Stimulated activated naive CD8-positive, alpha-beta T cell treated with anti-CD3 and anti-CD28 coated beads, Interleukin-15, amount 100 ng/mL, for 72 hours (primary cell): ENCODE data around the gene GATA3.
A peak's percentile ranks its signal among the peaks of the same experiment; 100 is the strongest.

Experiments
- ATAC-seq: fragments of 150-1000 bp; cut with Tn5 transposase; 2 replicates; pipeline ENCODE4 v1.10.0; 2021; ENCODE audit warnings: mild to moderate bottlenecking, moderate library complexity
- DNase-seq, 2 donors: peaks; one replicate each; pipeline ENCODE4 v3.0.0; 2021 to 2022
- H3K27ac Mint-ChIP-seq, 2 donors: one replicate each; pipeline ENCODE4 v1.8.0; 2022; ENCODE audit warnings: mild to moderate bottlenecking in 2 of 2, mixed read lengths in 2 of 2, moderate library complexity in 2 of 2
- H3K27me3 Mint-ChIP-seq: one replicate; pipeline ENCODE4 v1.8.0; 2022; ENCODE audit warnings: mixed read lengths
- H3K4me1 Mint-ChIP-seq: one replicate; pipeline ENCODE4 v1.8.0; 2022; ENCODE audit warnings: mild to moderate bottlenecking, mixed read lengths
- H3K4me3 Mint-ChIP-seq, 2 donors: one replicate each; pipeline ENCODE4 v1.8.0; 2022; ENCODE audit warnings: mild to moderate bottlenecking in 2 of 2, mixed read lengths in 2 of 2, moderate library complexity in 1 of 2
- H3K9me3 Mint-ChIP-seq, 2 donors: one replicate each; pipeline ENCODE4 v1.8.0; 2022; ENCODE audit warnings: mixed read lengths in 2 of 2

GATA3 gene

GRCh38 chr10:8035006-8035640 lies 19.4 kb upstream of the GATA3 start:
- DNase-seq (peak in 1 of 2 donors; percentile 9), ATAC-seq (no peak)
- Mint-ChIP-seq H3K4me1 (peaks cover 48% of the 10 kb centered on the region), H3K27ac (no peak overlapping the region), H3K4me3 (peak overlapping the region; percentile 45 to 71), H3K9me3 (no peaks in the 10 kb centered on the region), H3K27me3 (peaks cover 85% of the 10 kb centered on the region)

DNA sequence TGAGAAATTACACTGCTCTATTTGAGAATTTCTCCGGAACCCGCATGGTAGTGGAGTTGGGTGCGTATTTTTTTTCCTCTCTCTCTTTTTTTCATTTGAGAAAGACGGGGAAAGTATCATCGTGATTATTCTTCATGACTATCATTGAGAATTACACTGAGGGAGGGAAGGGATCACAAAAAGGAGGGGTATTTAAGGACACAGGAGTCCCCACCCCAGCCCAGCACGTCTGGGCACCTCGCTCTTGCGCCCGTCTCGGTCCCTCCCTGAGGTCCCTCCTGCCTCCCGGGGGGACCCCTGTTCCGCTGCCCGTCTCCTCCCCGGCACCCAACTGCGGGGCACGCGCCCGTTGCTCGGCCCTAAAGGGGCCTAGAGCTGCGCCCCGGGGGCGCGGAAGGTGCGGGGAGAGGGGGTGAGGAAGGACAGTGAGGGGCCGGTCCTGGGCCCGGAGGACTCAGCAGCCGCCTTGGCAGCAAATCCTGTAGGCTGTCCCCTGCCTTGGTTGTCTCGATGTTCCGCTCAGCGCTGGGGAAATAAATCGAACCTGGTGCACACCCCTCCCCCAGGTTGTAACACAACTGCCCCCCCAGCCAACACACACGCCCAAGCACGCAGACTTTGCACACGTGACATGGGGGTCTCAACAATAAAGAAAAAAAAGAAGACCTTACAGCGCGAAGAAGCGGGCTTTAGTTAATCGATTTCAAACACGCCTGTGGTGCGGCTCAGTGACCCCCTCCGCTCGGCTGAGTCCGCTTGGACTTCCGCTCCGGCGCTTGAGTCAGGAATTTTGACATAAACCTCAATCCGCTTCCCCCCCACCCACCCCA lies 18.6 kb upstream of the GATA3 start:
- peaks cover 48% of the 10 kb centered on the region for H3K4me1 Mint-ChIP-seq
- H3K9me3 Mint-ChIP-seq, result no peaks in the 10 kb centered on the region
- no peak overlapping the region for H3K27ac Mint-ChIP-seq
- ATAC-seq, result no peak
- DNase-seq, result no peak
- peaks cover 92% of the 10 kb centered on the region for H3K27me3 Mint-ChIP-seq
- H3K4me3 Mint-ChIP-seq, result peak overlapping the region; percentile 45 to 71

GRCh38 chr10:8036506-8037198 lies 17.8 kb upstream of the GATA3 start:
- Mint-ChIP-seq H3K27ac (no peak overlapping the region), H3K4me3 (peak overlapping the region in 1 of 2 donors; percentile 13), H3K4me1 (peaks cover 54% of the 10 kb centered on the region), H3K9me3 (no peaks in the 10 kb centered on the region), H3K27me3 (peaks cover 95% of the 10 kb centered on the region)
- no peak for ATAC-seq
- no peak for DNase-seq

- H3K27me3 Mint-ChIP-seq, result peaks cover 95% of the 10 kb centered on the region
- no peaks in the 10 kb centered on the region for H3K9me3 Mint-ChIP-seq
- peaks cover 61% of the 10 kb centered on the region for H3K4me1 Mint-ChIP-seq
- no peak for ATAC-seq
- DNase-seq, result peak; percentile 11 to 12
- H3K4me3 Mint-ChIP-seq, result peak overlapping the region; percentile 61 to 65
- H3K27ac Mint-ChIP-seq, result peak overlapping the region in 1 of 2 donors; percentile 52
Observed at GRCh38 chr10:8037199-8037801, 17.2 kb upstream of the GATA3 start.

GRCh38 chr10:8037941-8038894 lies 16.3 kb upstream of the GATA3 start:
- Mint-ChIP-seq H3K4me1 (peaks cover 70% of the 10 kb centered on the region), H3K27me3 (peaks cover 95% of the 10 kb centered on the region), H3K27ac (peak overlapping the region in 1 of 2 donors; percentile 52), H3K4me3 (no peak overlapping the region), H3K9me3 (no peaks in the 10 kb centered on the region)
- ATAC-seq (no peak), DNase-seq (peak in 1 of 2 donors; percentile 11)

- no peaks in the 10 kb centered on the region for H3K9me3 Mint-ChIP-seq
- no peak overlapping the region for H3K4me3 Mint-ChIP-seq
- no peak for DNase-seq
- no peak overlapping the region for H3K27ac Mint-ChIP-seq
- peaks cover 76% of the 10 kb centered on the region for H3K4me1 Mint-ChIP-seq
- peaks cover 96% of the 10 kb centered on the region for H3K27me3 Mint-ChIP-seq
- ATAC-seq, result no peak
Observed at GRCh38 chr10:8039321-8039881, 15.1 kb upstream of the GATA3 start.

- Mint-ChIP-seq H3K4me3 (no peak overlapping the region), H3K4me1 (peaks cover 81% of the 10 kb centered on the region), H3K27me3 (peaks cover 100% of the 10 kb centered on the region), H3K9me3 (no peaks in the 10 kb centered on the region), H3K27ac (no peak overlapping the region)
- ATAC-seq (no peak), DNase-seq (no peak)
Observed at GRCh38 chr10:8040651-8041050, 13.8 kb upstream of the GATA3 start.

- peaks cover 100% of the 10 kb centered on the region for H3K27me3 Mint-ChIP-seq
- peak overlapping the region; percentile 3 to 13 for H3K4me3 Mint-ChIP-seq
- no peaks in the 10 kb centered on the region for H3K9me3 Mint-ChIP-seq
- no peak overlapping the region for H3K27ac Mint-ChIP-seq
- ATAC-seq (no peak), DNase-seq (no peak)
- peaks cover 84% of the 10 kb centered on the region for H3K4me1 Mint-ChIP-seq
Observed at GRCh38 chr10:8041284-8041991, 13.1 kb upstream of the GATA3 start.

- peaks cover 85% of the 10 kb centered on the region for H3K4me1 Mint-ChIP-seq
- peak overlapping the region; percentile 3 to 76 for H3K4me3 Mint-ChIP-seq
- DNase-seq, result peak in 1 of 2 donors; percentile 9
- H3K27me3 Mint-ChIP-seq, result peaks cover 100% of the 10 kb centered on the region
- no peaks in the 10 kb centered on the region for H3K9me3 Mint-ChIP-seq
- peak overlapping the region in 1 of 2 donors; percentile 56 for H3K27ac Mint-ChIP-seq
- ATAC-seq, result no peak
Observed at GRCh38 chr10:8041992-8042720, 12.3 kb upstream of the GATA3 start.

- Mint-ChIP-seq H3K27me3 (peaks cover 100% of the 10 kb centered on the region), H3K27ac (peak overlapping the region in 1 of 2 donors; percentile 56), H3K4me3 (peak overlapping the region; percentile 53 to 76), H3K9me3 (no peaks in the 10 kb centered on the region), H3K4me1 (peaks cover 85% of the 10 kb centered on the region)
- DNase-seq (peak; percentile 6 to 9), ATAC-seq (no peak)
Observed at GRCh38 chr10:8042721-8043568, 11.5 kb upstream of the GATA3 start.

DNA sequence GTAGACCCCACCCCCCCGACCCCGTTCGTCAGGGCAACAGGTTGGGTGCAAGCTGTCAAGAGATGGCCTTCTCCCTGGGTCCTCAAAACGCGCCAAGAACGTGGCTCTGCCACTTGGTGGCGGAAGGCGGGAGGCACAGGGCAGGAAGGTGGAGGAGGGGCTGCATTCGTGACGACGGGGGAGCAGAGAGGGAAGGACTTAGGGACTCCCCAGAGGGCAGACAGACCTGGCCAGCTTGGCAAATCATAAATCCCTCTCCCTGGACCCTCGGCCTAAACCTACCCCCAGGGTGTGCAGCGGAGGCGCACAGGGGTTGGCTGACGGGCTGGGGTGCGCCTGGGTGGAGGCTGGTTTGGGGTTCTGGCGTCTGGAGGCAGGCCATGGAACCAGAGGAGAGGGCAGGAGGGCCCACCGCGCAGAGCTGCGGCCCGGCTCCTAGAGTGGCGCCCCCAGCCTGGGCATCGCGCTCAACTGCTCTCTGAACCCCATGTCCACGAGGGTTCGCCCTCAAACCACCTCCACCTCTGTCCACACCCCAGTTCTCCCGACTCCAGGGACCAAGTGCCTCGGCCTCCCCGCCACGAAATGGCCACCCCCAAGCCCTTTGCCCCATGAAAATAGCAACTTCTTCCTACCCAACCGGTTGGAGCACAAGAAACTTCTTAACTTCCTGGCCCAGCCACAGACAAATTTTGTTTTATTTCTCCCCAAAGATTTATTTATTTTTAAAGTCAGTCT lies 10.8 kb upstream of the GATA3 start:
- ATAC-seq (peak; percentile 51), DNase-seq (peak; percentile 30 to 54)
- Mint-ChIP-seq H3K4me3 (peak overlapping the region; percentile 74 to 77), H3K4me1 (peaks cover 86% of the 10 kb centered on the region), H3K27ac (peak overlapping the region in 1 of 2 donors; percentile 84), H3K9me3 (no peaks in the 10 kb centered on the region), H3K27me3 (peaks cover 100% of the 10 kb centered on the region)

GRCh38 chr10:8044331-8044907 lies 10.1 kb upstream of the GATA3 start:
- H3K4me3 Mint-ChIP-seq, result peak overlapping the region; percentile 74 to 77
- no peak for DNase-seq
- H3K27me3 Mint-ChIP-seq, result peaks cover 99% of the 10 kb centered on the region
- ATAC-seq, result no peak
- H3K4me1 Mint-ChIP-seq, result peaks cover 88% of the 10 kb centered on the region
- H3K27ac Mint-ChIP-seq, result peak overlapping the region in 1 of 2 donors; percentile 84
- no peaks in the 10 kb centered on the region for H3K9me3 Mint-ChIP-seq
